Measurements from ENCODE around the gene GBF1. TPM values are rescaled to one million over a fixed set of nuclear protein-coding genes. Genes with fewer than 3 reads are reported as not detected.

The GBF1 gene, protein sequence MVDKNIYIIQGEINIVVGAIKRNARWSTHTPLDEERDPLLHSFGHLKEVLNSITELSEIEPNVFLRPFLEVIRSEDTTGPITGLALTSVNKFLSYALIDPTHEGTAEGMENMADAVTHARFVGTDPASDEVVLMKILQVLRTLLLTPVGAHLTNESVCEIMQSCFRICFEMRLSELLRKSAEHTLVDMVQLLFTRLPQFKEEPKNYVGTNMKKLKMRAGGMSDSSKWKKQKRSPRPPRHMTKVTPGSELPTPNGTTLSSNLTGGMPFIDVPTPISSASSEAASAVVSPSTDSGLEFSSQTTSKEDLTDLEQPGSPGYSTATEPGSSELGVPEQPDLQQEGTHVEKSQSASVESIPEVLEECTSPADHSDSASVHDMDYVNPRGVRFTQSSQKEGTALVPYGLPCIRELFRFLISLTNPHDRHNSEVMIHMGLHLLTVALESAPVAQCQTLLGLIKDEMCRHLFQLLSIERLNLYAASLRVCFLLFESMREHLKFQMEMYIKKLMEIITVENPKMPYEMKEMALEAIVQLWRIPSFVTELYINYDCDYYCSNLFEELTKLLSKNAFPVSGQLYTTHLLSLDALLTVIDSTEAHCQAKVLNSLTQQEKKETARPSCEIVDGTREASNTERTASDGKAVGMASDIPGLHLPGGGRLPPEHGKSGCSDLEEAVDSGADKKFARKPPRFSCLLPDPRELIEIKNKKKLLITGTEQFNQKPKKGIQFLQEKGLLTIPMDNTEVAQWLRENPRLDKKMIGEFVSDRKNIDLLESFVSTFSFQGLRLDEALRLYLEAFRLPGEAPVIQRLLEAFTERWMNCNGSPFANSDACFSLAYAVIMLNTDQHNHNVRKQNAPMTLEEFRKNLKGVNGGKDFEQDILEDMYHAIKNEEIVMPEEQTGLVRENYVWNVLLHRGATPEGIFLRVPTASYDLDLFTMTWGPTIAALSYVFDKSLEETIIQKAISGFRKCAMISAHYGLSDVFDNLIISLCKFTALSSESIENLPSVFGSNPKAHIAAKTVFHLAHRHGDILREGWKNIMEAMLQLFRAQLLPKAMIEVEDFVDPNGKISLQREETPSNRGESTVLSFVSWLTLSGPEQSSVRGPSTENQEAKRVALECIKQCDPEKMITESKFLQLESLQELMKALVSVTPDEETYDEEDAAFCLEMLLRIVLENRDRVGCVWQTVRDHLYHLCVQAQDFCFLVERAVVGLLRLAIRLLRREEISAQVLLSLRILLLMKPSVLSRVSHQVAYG (N-terminal part only)
- total RNA-seq: 36.1 and 43.4 TPM in 2 replicates

GRCh38 chr10:102245082-102245931, at the start of gene GBF1:
GBF1 (plus strand) TSS chr10:102245532; CDS start chr10:102258939, 13,407 bp downstream.

DNA sequence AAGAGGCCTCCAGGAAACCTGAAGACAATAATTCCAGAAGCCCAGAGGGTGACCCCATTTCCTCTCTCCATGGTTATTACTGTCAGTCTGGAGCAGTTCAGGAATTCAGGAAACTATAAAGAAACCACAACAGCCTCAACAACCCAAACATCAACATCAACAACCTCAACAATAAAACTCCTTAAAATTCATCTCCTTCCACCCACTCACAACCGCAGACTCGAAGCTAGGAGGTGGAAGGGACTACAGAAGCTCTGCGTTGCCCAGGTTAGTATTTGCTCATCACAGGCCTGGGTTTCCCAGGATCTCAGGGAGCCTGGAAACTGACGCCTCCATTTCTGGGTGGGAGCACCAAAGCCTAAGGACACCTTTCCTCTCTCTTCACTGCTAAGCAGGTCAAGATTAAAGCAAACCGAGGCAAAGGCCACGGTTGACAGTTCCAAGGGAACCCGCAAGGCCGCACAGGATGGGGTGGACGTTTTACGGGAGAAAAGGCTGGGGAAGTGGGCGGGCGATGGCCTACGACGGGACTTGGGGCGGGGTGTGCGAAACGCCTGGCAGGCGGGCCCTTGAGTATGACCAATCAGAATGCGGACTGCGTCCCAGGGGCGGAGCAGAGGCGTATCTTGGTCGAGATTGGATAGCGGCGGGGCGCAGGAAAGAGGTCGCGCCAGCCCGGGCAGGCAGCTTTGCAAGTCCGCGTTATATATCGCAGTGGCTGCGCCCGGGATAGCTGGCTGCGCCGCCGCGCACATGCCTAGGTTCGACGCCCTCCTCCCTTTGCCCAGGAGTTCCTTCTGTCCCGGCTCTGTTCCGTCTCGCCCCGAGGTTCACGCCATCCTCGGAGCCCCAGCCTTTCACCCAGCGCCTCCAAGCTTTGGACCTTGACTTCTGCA, 19.4 kb upstream of the GBF1 start, which contains the start of gene ELOVL3:
Gene ELOVL3 (plus strand): TSS at position 654 of the 896 bp plus-strand sequence. CDS start 250 bp downstream, outside the sequence.

GRCh38 chr10:102241444-102242117, 3.8 kb upstream of the GBF1 start, which contains the start of gene PITX3:
PITX3 (minus strand) TSS chr10:102241512; CDS start chr10:102232080, 9,432 bp downstream.

DNA sequence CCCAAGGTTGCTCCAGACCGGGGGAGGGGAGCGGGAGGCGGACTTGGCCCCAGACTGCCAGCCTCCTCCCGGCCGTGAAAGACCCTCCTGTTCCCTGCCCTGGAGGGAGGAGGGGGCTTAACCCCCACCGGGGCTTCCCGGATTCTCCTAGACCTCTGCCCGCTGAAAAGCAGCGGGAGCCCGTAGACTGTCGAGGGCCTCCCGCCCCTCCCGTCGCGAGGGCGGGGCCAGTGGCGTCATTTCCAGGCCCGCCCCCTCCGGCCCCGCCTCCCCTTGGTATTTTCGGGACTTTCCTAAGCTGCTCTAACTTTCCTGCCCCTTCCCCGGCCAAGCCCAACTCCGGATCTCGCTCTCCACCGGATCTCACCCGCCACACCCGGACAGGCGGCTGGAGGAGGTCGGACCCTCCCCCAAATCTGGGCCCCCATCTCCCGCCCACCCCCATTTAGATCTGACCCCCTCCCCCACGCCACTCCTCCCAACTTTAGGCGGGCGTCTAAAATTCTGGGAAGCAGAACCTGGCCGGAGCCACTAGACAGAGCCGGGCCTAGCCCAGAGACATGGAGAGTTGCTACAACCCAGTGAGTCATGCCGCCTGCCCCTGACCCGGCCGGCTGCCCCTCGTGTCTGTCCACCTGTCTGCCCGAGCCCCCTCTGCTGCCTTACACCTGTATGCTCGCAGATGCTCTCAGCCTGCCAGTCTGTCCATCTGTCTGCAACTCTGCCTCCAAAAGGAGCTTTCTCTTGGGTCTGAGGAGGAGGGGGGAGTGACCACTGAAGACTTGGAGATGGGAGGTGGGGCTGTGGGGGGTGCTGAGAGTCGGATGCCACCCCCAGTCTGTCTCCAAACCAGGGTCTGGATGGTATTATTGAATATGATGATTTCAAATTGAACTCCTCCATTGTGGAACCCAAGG, 150.3 kb downstream of the GBF1 start, which contains the start of gene NFKB2:
Gene NFKB2 (plus strand): TSS at position 306 of the 917 bp plus-strand sequence. CDS start 255 bp downstream, at position 561.

DNA sequence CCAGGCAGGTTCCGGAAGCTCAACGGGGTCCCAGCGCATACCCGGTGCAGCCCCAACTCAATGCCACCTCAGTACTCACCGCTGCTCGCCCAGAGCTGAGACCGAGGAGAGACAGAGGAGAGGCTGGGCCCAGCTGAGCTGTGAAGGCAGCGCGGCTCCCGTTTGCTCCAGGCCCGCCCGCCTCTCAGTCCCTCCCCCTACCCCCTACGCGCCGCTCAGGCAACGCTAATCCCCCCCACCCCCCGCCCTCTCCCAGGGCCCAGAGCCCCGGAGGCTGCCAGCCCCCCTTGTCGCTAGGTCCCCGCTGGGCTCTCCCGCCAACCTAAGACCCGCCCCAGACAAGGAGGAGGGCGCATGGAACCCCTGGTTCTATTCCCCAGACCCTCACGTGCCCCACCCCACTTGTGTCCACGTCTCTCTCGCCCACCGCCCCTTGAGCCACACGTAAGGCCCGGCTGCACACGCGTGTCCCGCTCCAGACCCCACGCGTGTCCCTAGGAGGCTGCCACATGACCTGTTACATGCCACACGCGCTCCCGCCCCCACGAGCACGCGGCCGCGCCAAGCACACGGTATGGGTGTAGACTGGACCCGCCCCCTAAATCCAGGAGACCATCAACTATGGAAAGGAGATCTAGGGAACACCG, 173.4 kb downstream of the GBF1 start, which contains the start of gene PSD:
Gene PSD (minus strand): TSS at position 164 of the 647 bp plus-strand sequence. CDS start 1,747 bp downstream, outside the sequence.

DNA sequence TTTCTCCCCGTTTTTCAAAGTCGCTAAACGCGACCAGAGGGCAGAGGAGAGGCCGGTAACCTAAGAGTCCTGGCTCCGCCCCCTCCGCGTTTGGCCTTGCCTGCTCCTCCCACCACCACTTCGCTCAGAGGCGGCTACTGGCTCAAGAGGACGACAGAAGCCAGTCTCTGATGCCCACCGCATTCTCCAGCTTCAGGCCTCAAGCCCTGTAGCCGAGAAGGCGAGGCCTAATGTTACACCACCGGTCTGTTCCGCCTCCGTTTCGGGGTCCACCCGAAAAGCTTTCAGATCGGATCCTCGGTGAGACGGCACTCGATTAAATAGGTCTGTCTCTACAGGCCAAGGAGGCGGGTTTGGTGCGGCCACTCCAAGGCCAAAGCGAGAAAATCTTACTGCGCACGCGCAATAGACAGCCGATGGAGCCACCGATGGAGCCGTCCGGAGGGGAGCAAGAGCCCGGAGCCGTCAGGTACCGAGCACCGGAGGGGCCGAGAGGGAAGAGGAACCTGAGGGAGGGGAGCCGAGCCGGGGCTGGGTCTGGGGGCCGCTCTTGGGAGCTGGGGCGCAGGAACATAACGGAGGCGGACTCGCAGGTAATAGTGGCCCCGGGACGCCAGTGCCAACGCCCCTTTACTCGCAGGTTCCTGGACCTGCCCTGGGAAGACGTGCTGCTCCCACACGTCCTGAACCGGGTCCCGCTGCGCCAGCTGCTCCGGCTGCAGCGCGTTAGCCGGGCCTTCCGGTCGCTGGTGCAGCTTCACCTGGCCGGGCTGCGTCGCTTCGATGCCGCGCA, 175.6 kb downstream of the GBF1 start, which contains the start of gene FBXL15:
Gene FBXL15 (plus strand): TSS at position 123 of the 793 bp plus-strand sequence. CDS start 294 bp downstream, at position 417.

Other genes starting within 250 kb of the GBF1 start
- 5.7 and 7.7 TPM in 2 replicates for gene ARMH3, start 189.4 kb upstream of the GBF1 start, total RNA-seq
- gene HPS6, start 180.2 kb upstream of the GBF1 start, total RNA-seq: 32.8 and 38.7 TPM in 2 replicates
- 44.2 and 68.1 TPM in 2 replicates for gene LDB1, start 125.2 kb upstream of the GBF1 start, total RNA-seq
- 14.7 and 17.3 TPM in 2 replicates for gene PPRC1, start 112.5 kb upstream of the GBF1 start, total RNA-seq
- 37.6 and 67.2 TPM in 2 replicates for gene NOLC1, start 93.1 kb upstream of the GBF1 start, total RNA-seq
- gene ELOVL3, start 19.2 kb upstream of the GBF1 start, total RNA-seq: 0.68 and 1.2 TPM in 2 replicates
- gene PITX3, start 4.0 kb upstream of the GBF1 start, total RNA-seq: 0.17 and 1.5 TPM in 2 replicates
- gene NFKB2, start 150.2 kb downstream of the GBF1 start, total RNA-seq: 12.8 and 17.5 TPM in 2 replicates
- 6.4 and 12.1 TPM in 2 replicates for gene PSD, start 173.3 kb downstream of the GBF1 start, total RNA-seq
- gene FBXL15, start 175.3 kb downstream of the GBF1 start, total RNA-seq: 11.4 and 17.8 TPM in 2 replicates
- gene CUEDC2, start 187.0 kb downstream of the GBF1 start, total RNA-seq: 81.8 and 83.4 TPM in 2 replicates
- gene C10orf95, start 206.0 kb downstream of the GBF1 start, total RNA-seq: not detected in 2 replicates